HEK293 (cell line): Measurements from ENCODE around the gene HOXB7.

Experiments
- GLI2 ChIP-seq: fragments of 450-650 bp; formaldehyde crosslinking; IDR thresholded peaks from 2 replicates; pipeline ENCODE4; 2017; ENCODE audit warnings: missing biosample characterization, missing genetic modification characterization, low read depth, borderline replicate concordance
- INSM2 ChIP-seq: fragments of 450-650 bp; formaldehyde crosslinking; IDR thresholded peaks from 2 replicates; pipeline ENCODE4 v1.5.1; 2016; ENCODE audit warnings: missing biosample characterization, missing genetic modification characterization
- MEIS1 ChIP-seq: sonication (generic); formaldehyde crosslinking; IDR thresholded peaks from 2 replicates; pipeline ENCODE4 v1.8.1; 2022; ENCODE audit warnings: missing genetic modification reagents, mild to moderate bottlenecking, borderline replicate concordance
- ZBTB21 ChIP-seq: fragments of 450-650 bp; formaldehyde crosslinking; IDR thresholded peaks from 2 replicates; pipeline ENCODE4 v1.5.1; 2017; ENCODE audit warnings: missing biosample characterization, missing genetic modification characterization
- ZNF138 ChIP-seq: fragments of 450-650 bp; formaldehyde crosslinking; IDR thresholded peaks from 2 replicates; pipeline ENCODE4 v1.5.1; 2016; ENCODE audit warnings: missing biosample characterization, missing genetic modification characterization, borderline replicate concordance
- ZNF18 ChIP-seq: fragments of 450-650 bp; formaldehyde crosslinking; IDR thresholded peaks from 2 replicates; pipeline ENCODE4 v1.5.1; 2016; ENCODE audit warnings: missing biosample characterization, missing genetic modification characterization
- ZNF2 ChIP-seq: fragments of 450-650 bp; formaldehyde crosslinking; IDR thresholded peaks from 2 replicates; pipeline ENCODE4 v1.5.1; 2016; ENCODE audit warnings: missing biosample characterization, missing genetic modification characterization
- ZNF280D ChIP-seq: fragments of 450-650 bp; formaldehyde crosslinking; IDR thresholded peaks from 2 replicates; pipeline ENCODE4 v1.5.1; 2016; ENCODE audit warnings: missing biosample characterization, missing genetic modification characterization
- ZNF292 ChIP-seq: fragments of 450-650 bp; formaldehyde crosslinking; IDR thresholded peaks from 2 replicates; pipeline ENCODE4 v1.5.1; 2016; ENCODE audit warnings: low read depth, missing biosample characterization, missing genetic modification characterization, borderline replicate concordance
- ZNF518A ChIP-seq: fragments of 450-650 bp; formaldehyde crosslinking; conservative IDR thresholded peaks from 2 replicates; pipeline ENCODE4 v1.5.1; 2016; ENCODE audit warnings: low read depth, missing biosample characterization, missing genetic modification characterization
- ZNF521 ChIP-seq: fragments of 450-650 bp; formaldehyde crosslinking; IDR thresholded peaks from 2 replicates; pipeline ENCODE4 v1.5.1; 2017; ENCODE audit warnings: missing biosample characterization, mild to moderate bottlenecking, missing genetic modification characterization
- ZNF658 ChIP-seq: fragments of 450-650 bp; formaldehyde crosslinking; IDR thresholded peaks from 2 replicates; pipeline ENCODE4; 2016; ENCODE audit warnings: missing biosample characterization, missing genetic modification characterization
- TF ChIP-seq, protein P1 (sequence below): fragments of 450-650 bp; formaldehyde crosslinking; IDR thresholded peaks from 2 replicates; pipeline ENCODE4 v1.5.1; 2017; ENCODE audit warnings: missing biosample characterization, missing genetic modification characterization
- TF ChIP-seq, protein P2 (sequence below): fragments of 450-650 bp; formaldehyde crosslinking; IDR thresholded peaks from 2 replicates; pipeline ENCODE4 v1.5.1; 2017; ENCODE audit warnings: missing biosample characterization, missing genetic modification characterization
- TF ChIP-seq, protein P3 (sequence below): fragments of 450-650 bp; formaldehyde crosslinking; IDR thresholded peaks from 2 replicates; pipeline ENCODE4 v1.5.1; 2017; ENCODE audit warnings: missing biosample characterization, missing genetic modification characterization
- TF ChIP-seq, protein P4 (sequence below): fragments of 450-650 bp; formaldehyde crosslinking; IDR thresholded peaks from 2 replicates; pipeline ENCODE4 v1.5.1; 2016; ENCODE audit warnings: missing biosample characterization, missing genetic modification characterization
- TF ChIP-seq, protein P5 (sequence below): fragments of 450-650 bp; formaldehyde crosslinking; IDR thresholded peaks from 2 replicates; pipeline ENCODE4 v1.5.1; 2016; ENCODE audit warnings: missing biosample characterization, missing genetic modification characterization, low read depth

The HOXB7 gene

DNA sequence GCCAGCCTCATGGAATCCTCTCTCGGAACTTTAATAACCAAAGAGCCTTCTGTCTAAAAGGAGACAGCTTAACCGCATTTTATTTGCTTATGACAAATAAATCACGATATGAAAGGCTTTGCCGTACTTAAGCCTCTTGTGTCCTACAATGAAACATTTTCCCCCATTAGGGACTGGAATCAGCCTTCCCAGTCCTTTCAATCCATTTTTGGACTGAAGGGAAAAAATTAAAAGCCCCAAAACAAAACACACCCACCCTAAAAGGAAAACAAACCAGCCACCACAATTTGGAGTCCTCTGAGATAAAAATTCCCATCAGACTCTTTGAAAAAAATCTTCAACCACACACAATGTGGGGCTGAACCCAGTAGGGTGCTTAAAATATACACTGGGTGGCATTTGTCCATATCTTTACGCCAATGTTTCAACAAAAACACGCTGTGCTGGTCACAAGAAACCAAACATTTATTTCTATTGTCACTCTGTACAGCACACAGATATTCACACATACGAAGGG is 35.7 kb downstream of the HOXB7 start (continued):
- TF ChIP-seq ZNF138 (tag by site-specific recombination) (no peak), GLI2 (peak; percentile 76), ZNF280D (tag by site-specific recombination) (no peak), ZNF658 (no peak), INSM2 (tag by site-specific recombination) (peak; percentile 98), ZNF292 (no peak), MEIS1 (CRISPR knock-in tag) (no peak), ZNF18 (tag by site-specific recombination) (peak; percentile 76; the same call in 1 of the 2 replicates), ZBTB21 (tag by site-specific recombination) (0 out of 2 replicates have a peak, but pooled peaks have one; percentile 9), ZNF2 (no peak), ZNF521 (tag by site-specific recombination) (no peak), ZNF518A (tag by site-specific recombination) (no peak)
- TF ChIP-seq, protein P1, sequence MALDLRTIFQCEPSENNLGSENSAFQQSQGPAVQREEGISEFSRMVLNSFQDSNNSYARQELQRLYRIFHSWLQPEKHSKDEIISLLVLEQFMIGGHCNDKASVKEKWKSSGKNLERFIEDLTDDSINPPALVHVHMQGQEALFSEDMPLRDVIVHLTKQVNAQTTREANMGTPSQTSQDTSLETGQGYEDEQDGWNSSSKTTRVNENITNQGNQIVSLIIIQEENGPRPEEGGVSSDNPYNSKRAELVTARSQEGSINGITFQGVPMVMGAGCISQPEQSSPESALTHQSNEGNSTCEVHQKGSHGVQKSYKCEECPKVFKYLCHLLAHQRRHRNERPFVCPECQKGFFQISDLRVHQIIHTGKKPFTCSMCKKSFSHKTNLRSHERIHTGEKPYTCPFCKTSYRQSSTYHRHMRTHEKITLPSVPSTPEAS, result no peak
- TF ChIP-seq, protein P2, sequence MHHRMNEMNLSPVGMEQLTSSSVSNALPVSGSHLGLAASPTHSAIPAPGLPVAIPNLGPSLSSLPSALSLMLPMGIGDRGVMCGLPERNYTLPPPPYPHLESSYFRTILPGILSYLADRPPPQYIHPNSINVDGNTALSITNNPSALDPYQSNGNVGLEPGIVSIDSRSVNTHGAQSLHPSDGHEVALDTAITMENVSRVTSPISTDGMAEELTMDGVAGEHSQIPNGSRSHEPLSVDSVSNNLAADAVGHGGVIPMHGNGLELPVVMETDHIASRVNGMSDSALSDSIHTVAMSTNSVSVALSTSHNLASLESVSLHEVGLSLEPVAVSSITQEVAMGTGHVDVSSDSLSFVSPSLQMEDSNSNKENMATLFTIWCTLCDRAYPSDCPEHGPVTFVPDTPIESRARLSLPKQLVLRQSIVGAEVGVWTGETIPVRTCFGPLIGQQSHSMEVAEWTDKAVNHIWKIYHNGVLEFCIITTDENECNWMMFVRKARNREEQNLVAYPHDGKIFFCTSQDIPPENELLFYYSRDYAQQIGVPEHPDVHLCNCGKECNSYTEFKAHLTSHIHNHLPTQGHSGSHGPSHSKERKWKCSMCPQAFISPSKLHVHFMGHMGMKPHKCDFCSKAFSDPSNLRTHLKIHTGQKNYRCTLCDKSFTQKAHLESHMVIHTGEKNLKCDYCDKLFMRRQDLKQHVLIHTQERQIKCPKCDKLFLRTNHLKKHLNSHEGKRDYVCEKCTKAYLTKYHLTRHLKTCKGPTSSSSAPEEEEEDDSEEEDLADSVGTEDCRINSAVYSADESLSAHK, result peak; percentile 89
- TF ChIP-seq, protein P3, sequence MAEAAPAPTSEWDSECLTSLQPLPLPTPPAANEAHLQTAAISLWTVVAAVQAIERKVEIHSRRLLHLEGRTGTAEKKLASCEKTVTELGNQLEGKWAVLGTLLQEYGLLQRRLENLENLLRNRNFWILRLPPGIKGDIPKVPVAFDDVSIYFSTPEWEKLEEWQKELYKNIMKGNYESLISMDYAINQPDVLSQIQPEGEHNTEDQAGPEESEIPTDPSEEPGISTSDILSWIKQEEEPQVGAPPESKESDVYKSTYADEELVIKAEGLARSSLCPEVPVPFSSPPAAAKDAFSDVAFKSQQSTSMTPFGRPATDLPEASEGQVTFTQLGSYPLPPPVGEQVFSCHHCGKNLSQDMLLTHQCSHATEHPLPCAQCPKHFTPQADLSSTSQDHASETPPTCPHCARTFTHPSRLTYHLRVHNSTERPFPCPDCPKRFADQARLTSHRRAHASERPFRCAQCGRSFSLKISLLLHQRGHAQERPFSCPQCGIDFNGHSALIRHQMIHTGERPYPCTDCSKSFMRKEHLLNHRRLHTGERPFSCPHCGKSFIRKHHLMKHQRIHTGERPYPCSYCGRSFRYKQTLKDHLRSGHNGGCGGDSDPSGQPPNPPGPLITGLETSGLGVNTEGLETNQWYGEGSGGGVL, result peak; percentile 31; the same call in 1 of the 2 replicates
- TF ChIP-seq, protein P4, sequence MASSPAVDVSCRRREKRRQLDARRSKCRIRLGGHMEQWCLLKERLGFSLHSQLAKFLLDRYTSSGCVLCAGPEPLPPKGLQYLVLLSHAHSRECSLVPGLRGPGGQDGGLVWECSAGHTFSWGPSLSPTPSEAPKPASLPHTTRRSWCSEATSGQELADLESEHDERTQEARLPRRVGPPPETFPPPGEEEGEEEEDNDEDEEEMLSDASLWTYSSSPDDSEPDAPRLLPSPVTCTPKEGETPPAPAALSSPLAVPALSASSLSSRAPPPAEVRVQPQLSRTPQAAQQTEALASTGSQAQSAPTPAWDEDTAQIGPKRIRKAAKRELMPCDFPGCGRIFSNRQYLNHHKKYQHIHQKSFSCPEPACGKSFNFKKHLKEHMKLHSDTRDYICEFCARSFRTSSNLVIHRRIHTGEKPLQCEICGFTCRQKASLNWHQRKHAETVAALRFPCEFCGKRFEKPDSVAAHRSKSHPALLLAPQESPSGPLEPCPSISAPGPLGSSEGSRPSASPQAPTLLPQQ (tag by site-specific recombination), result no peak
- TF ChIP-seq, protein P5, sequence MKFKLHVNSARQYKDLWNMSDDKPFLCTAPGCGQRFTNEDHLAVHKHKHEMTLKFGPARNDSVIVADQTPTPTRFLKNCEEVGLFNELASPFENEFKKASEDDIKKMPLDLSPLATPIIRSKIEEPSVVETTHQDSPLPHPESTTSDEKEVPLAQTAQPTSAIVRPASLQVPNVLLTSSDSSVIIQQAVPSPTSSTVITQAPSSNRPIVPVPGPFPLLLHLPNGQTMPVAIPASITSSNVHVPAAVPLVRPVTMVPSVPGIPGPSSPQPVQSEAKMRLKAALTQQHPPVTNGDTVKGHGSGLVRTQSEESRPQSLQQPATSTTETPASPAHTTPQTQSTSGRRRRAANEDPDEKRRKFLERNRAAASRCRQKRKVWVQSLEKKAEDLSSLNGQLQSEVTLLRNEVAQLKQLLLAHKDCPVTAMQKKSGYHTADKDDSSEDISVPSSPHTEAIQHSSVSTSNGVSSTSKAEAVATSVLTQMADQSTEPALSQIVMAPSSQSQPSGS (tag by site-specific recombination), result no peak
